Measurements from ENCODE around the gene GPR160.

- TF ChIP-seq CTCF (IDR thresholded peaks at IDR 0.05) (no peak), POLR2A (IDR thresholded peaks at IDR 0.05) (no peak)
Observed at GRCh38 chr3:170128977-170129431, 91.2 kb downstream of the GPR160 start.

Data from lower leg skin (tissue), 3 donors.